ENCODE results near the gene SDCCAG8. TPM values are rescaled to one million over a fixed set of nuclear protein-coding genes. Genes with fewer than 3 reads are reported as not detected.

SDCCAG8 gene
- total RNA-seq, 1 experiment from 2014 or later, result 194 TPM

DNA sequence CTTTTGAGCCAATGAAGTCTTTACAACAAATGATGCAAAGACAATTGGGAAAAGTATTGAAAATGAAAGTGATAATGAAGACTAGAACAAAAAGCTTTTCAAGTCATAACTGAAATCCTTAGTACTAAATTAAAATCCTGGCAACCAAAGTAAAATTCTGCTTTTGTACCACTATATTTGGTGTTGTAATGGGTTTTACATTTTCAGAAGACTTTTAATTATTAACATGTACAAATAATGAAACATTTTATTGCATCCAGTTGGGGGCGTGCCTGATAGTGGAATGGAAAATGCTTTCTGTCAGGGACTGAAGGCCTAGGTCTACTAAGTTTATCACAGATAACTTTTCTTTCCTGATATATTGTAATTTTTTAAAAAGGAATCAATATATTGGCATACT, 89.4 kb downstream of the SDCCAG8 start:
- Histone ChIP-seq H3K9ac (ENCODE audit: low read length) (no peak overlapping the region), H3F3A (ENCODE audit: low read length, unreplicated experiment) (no peaks in the 10 kb centered on the region), H3K27me3 (ENCODE audit: low read length) (no peaks in the 10 kb centered on the region), H3K27ac (ENCODE audit: low read length) (no peak overlapping the region), H3K36me3 (ENCODE audit: low read depth, low read length) (no peaks in the 10 kb centered on the region), H3K4me3 (ENCODE audit: low read length) (no peak overlapping the region), H3K4me2 (ENCODE audit: low read length) (no peak overlapping the region), H4K20me1 (ENCODE audit: low read length) (no peaks in the 10 kb centered on the region), H3K9me2 (replicated peaks; ENCODE audit: low read length) (no peaks in the 10 kb centered on the region), H3K9me3 (ENCODE audit: low read length) (no peaks in the 10 kb centered on the region), H3K4me1 (ENCODE audit: insufficient read depth, low read length) (peaks cover 7% of the 10 kb centered on the region), H3K79me2 (ENCODE audit: low read length) (no peaks in the 10 kb centered on the region), H2AFZ (ENCODE audit: low read length) (no peak overlapping the region)
- BruUV-seq (replicated peaks), result no TSS peak
- TF ChIP-seq, protein P1, sequence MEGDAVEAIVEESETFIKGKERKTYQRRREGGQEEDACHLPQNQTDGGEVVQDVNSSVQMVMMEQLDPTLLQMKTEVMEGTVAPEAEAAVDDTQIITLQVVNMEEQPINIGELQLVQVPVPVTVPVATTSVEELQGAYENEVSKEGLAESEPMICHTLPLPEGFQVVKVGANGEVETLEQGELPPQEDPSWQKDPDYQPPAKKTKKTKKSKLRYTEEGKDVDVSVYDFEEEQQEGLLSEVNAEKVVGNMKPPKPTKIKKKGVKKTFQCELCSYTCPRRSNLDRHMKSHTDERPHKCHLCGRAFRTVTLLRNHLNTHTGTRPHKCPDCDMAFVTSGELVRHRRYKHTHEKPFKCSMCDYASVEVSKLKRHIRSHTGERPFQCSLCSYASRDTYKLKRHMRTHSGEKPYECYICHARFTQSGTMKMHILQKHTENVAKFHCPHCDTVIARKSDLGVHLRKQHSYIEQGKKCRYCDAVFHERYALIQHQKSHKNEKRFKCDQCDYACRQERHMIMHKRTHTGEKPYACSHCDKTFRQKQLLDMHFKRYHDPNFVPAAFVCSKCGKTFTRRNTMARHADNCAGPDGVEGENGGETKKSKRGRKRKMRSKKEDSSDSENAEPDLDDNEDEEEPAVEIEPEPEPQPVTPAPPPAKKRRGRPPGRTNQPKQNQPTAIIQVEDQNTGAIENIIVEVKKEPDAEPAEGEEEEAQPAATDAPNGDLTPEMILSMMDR (conservative IDR thresholded peaks at IDR 0.05; ENCODE audit: low read depth, low read length), result peak; percentile 52
- TF ChIP-seq EZH2phosphoT487 (IDR thresholded peaks at IDR 0.05; ENCODE audit: borderline replicate concordance, low read length), result no peak
- ChIA-PET POLR2A (ENCODE audit: unreplicated experiment) (no interaction called here), CTCF (no interaction called here)
- peak; percentile 41 for DNase-seq
- intact Hi-C loops (cut with micrococcal nuclease), result loop anchor here (2.0 to 10.0 kb wide), 3 partner anchors 500 to 954 kb away; no protein-coding TSS in a partner anchor
- no peak for ATAC-seq

GRCh38 chr1:243346016-243346415, 90.2 kb downstream of the SDCCAG8 start:
- CTCF ChIA-PET, result interaction anchor here (0.6 kb wide), 1 partner anchor 230 kb away, joined by 3 read pairs; no protein-coding TSS in a partner anchor
- H3K27ac ChIP-seq (ENCODE audit: low read length), result no peak overlapping the region
- intact Hi-C loops (cut with micrococcal nuclease), result loop anchor here (10.0 kb wide), 2 partner anchors 499 to 679 kb away; no protein-coding TSS in a partner anchor

DNA sequence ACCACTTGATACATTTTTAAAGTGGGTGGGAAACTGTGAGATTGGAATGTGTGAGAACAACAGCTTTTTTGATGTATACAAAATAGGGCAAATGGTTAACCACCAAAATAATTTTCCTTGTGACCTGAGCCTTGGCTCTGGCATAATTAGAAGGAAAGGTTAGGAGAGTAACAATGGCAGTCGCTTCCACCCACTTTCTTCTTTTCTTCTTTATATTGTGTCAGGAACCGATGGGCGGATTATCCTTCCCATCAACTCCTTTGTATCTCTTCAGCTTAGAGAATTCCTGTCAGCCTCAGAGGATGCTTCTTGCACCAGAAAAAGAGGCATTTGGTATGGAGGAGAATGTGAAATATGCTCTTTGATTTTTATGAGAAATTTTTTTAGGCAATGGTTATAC, 90.6 kb downstream of the SDCCAG8 start:
- no peak overlapping the region for H3K27ac ChIP-seq (ENCODE audit: low read length)
- DNase-seq (no peak), ATAC-seq (no peak)
- H3K9me2 ChIP-seq (replicated peaks; ENCODE audit: low read length), result no peaks in the 10 kb centered on the region
- no TSS peak for BruUV-seq (replicated peaks)
- no peak overlapping the region for H3K4me3 ChIP-seq (ENCODE audit: low read length)
- intact Hi-C loops (cut with micrococcal nuclease), result loop anchor here (10.0 kb wide), 2 partner anchors 498 to 678 kb away; no protein-coding TSS in a partner anchor
- H3F3A ChIP-seq (ENCODE audit: low read length, unreplicated experiment), result no peaks in the 10 kb centered on the region
- H3K9me3 ChIP-seq (ENCODE audit: low read length), result no peaks in the 10 kb centered on the region
- H3K27me3 ChIP-seq (ENCODE audit: low read length), result no peaks in the 10 kb centered on the region
- CTCF ChIA-PET, result interaction anchor here (0.6 kb wide), 1 partner anchor 230 kb away, joined by 3 read pairs; no protein-coding TSS in a partner anchor
- H3K4me2 ChIP-seq (ENCODE audit: low read length), result no peak overlapping the region
- no peak overlapping the region for H2AFZ ChIP-seq (ENCODE audit: low read length)
- H3K79me2 ChIP-seq (ENCODE audit: low read length), result no peaks in the 10 kb centered on the region
- no peaks in the 10 kb centered on the region for H3K4me1 ChIP-seq (ENCODE audit: insufficient read depth, low read length)
- POLR2A ChIA-PET (ENCODE audit: unreplicated experiment), result no interaction called here
- H3K36me3 ChIP-seq (ENCODE audit: low read depth, low read length), result no peaks in the 10 kb centered on the region
- H4K20me1 ChIP-seq (ENCODE audit: low read length), result no peaks in the 10 kb centered on the region
- no peak overlapping the region for H3K9ac ChIP-seq (ENCODE audit: low read length)
- TF ChIP-seq EZH2phosphoT487 (IDR thresholded peaks at IDR 0.05; ENCODE audit: borderline replicate concordance, low read length), result no peak
- TF ChIP-seq, protein P1 (conservative IDR thresholded peaks at IDR 0.05; ENCODE audit: low read depth, low read length), result no peak
- TF ChIP-seq EZH2 (IDR thresholded peaks at IDR 0.05; ENCODE audit: low read length, unreplicated experiment), result no peak

More at GRCh38 chr1:243346016-243346415, 90.2 kb downstream of the SDCCAG8 start:
- POLR2A ChIA-PET (ENCODE audit: unreplicated experiment), result no interaction called here
- no peak overlapping the region for H3K9ac ChIP-seq (ENCODE audit: low read length)
- H2AFZ ChIP-seq (ENCODE audit: low read length), result no peak overlapping the region
- ATAC-seq (no peak), DNase-seq (no peak)
- H3K36me3 ChIP-seq (ENCODE audit: low read depth, low read length), result no peaks in the 10 kb centered on the region
- H3K9me2 ChIP-seq (replicated peaks; ENCODE audit: low read length), result no peaks in the 10 kb centered on the region
- no peaks in the 10 kb centered on the region for H3K9me3 ChIP-seq (ENCODE audit: low read length)
- TF ChIP-seq EZH2phosphoT487 (IDR thresholded peaks at IDR 0.05; ENCODE audit: borderline replicate concordance, low read length), result no peak
- TF ChIP-seq, protein P1 (conservative IDR thresholded peaks at IDR 0.05; ENCODE audit: low read depth, low read length), result no peak
- TF ChIP-seq EZH2 (IDR thresholded peaks at IDR 0.05; ENCODE audit: low read length, unreplicated experiment), result no peak
- H3K4me1 ChIP-seq (ENCODE audit: insufficient read depth, low read length), result peaks cover 1% of the 10 kb centered on the region
- no TSS peak for BruUV-seq (replicated peaks)
- H3F3A ChIP-seq (ENCODE audit: low read length, unreplicated experiment), result no peaks in the 10 kb centered on the region
- no peaks in the 10 kb centered on the region for H4K20me1 ChIP-seq (ENCODE audit: low read length)
- no peaks in the 10 kb centered on the region for H3K27me3 ChIP-seq (ENCODE audit: low read length)
- H3K79me2 ChIP-seq (ENCODE audit: low read length), result no peaks in the 10 kb centered on the region
- no peak overlapping the region for H3K4me3 ChIP-seq (ENCODE audit: low read length)
- no peak overlapping the region for H3K4me2 ChIP-seq (ENCODE audit: low read length)
